BLaER1 treated with 17β-estradiol and CSF1 and Interleukin-3, amounts not matched to agents 10 nM and 100 nM (cell line): Measurements from ENCODE around the gene THSD7A.
A peak's percentile ranks its signal among the peaks of the same experiment; 100 is the strongest.

Source experiments
- H3K27ac ChIP-seq, 11 experiments: shearing (Covaris generic); formaldehyde crosslinking; 2 replicates each; pipeline ENCODE4 v1.8.1; 2022
- H3K27me3 ChIP-seq, 11 experiments: shearing (Covaris generic); formaldehyde crosslinking; 2 replicates each; pipeline ENCODE4 v1.8.1; 2022
- H3K36me3 ChIP-seq, 11 experiments: shearing (Covaris generic); formaldehyde crosslinking; 2 replicates each; pipeline ENCODE4 v1.8.1; 2022
- H3K4me1 ChIP-seq, 10 experiments: shearing (Covaris generic); formaldehyde crosslinking; 2 replicates each; pipeline ENCODE4 v1.8.1; 2022
- H3K4me2 ChIP-seq, 11 experiments: shearing (Covaris generic); formaldehyde crosslinking; 2 replicates each; pipeline ENCODE4 v1.8.1; 2022
- H3K4me3 ChIP-seq, 10 experiments: shearing (Covaris generic); formaldehyde crosslinking; 2 replicates each; pipeline ENCODE4 v1.8.1; 2022
- H3K9ac ChIP-seq, 11 experiments: shearing (Covaris generic); formaldehyde crosslinking; 2 replicates each; pipeline ENCODE4 v1.8.1; 2022
- H3K9me3 ChIP-seq, 11 experiments: shearing (Covaris generic); formaldehyde crosslinking; replicated peaks in 1 of 11; 2 replicates each; pipeline ENCODE4 v1.8.1; 2022
- H4K20me1 ChIP-seq, 11 experiments: shearing (Covaris generic); formaldehyde crosslinking; 2 replicates each; pipeline ENCODE4 v1.8.1; 2022
- Cebpa-rat ChIP-seq, 11 experiments: shearing (Covaris generic); IDR thresholded peaks; 2 replicates each; pipeline ENCODE4 v1.8.1; 2022

The THSD7A gene

GRCh38 chr7:11513460-11513859 is 318.5 kb downstream of the THSD7A start:
- Histone ChIP-seq H3K4me1 (no peaks in the 10 kb centered on the region), H3K9ac (no peak overlapping the region), H4K20me1 (no peaks in the 10 kb centered on the region), H3K9me3 (peaks cover 0 to 7% (median 0%) of the 10 kb centered on the region in 11 experiments; a peak in 5 of 22 replicates), H3K27me3 (no peaks in the 10 kb centered on the region), H3K36me3 (no peaks in the 10 kb centered on the region), H3K4me2 (no peak overlapping the region), H3K27ac (no peak overlapping the region), H3K4me3 (no peak overlapping the region)
- no peak for TF ChIP-seq Cebpa-rat (IDR thresholded peaks at IDR 0.05)

GRCh38 chr7:11507929-11508328 is 324.1 kb downstream of the THSD7A start:
- no peaks in the 10 kb centered on the region for H3K36me3 ChIP-seq
- H3K9me3 ChIP-seq = peaks cover 9 to 22% (median 14%) of the 10 kb centered on the region in 11 experiments
- no peak overlapping the region for H3K4me3 ChIP-seq
- peaks cover 0 to 17% (median 11%) of the 10 kb centered on the region in 10 experiments; a peak in 13 of 20 replicates for H3K4me1 ChIP-seq
- H3K27ac ChIP-seq = no peak overlapping the region
- H3K9ac ChIP-seq = no peak overlapping the region
- TF ChIP-seq Cebpa-rat (IDR thresholded peaks at IDR 0.05) = no peak
- H3K27me3 ChIP-seq = no peaks in the 10 kb centered on the region
- H3K4me2 ChIP-seq = no peak overlapping the region
- no peaks in the 10 kb centered on the region for H4K20me1 ChIP-seq

GRCh38 chr7:11506417-11506816 is 325.6 kb downstream of the THSD7A start:
- H3K27ac ChIP-seq = no peak overlapping the region
- H4K20me1 ChIP-seq = no peaks in the 10 kb centered on the region
- no peak overlapping the region for H3K9ac ChIP-seq
- no peaks in the 10 kb centered on the region for H3K36me3 ChIP-seq
- no peak for TF ChIP-seq Cebpa-rat (IDR thresholded peaks at IDR 0.05)
- peak overlapping the region in 7 of 11 experiments; percentile 30 to 64 (median 50); a peak in 10 of 22 replicates for H3K4me2 ChIP-seq
- peaks cover 19 to 31% (median 29%) of the 10 kb centered on the region in 11 experiments for H3K9me3 ChIP-seq
- H3K4me1 ChIP-seq = peaks cover 0 to 17% (median 11%) of the 10 kb centered on the region in 10 experiments; a peak in 13 of 20 replicates
- no peak overlapping the region for H3K4me3 ChIP-seq
- no peaks in the 10 kb centered on the region for H3K27me3 ChIP-seq

- H3K9me3 ChIP-seq = peaks cover 28 to 40% (median 38%) of the 10 kb centered on the region in 11 experiments
- H3K4me3 ChIP-seq = no peak overlapping the region
- H3K27me3 ChIP-seq = no peaks in the 10 kb centered on the region
- peaks cover 0 to 17% (median 11%) of the 10 kb centered on the region in 10 experiments; a peak in 13 of 20 replicates for H3K4me1 ChIP-seq
- H4K20me1 ChIP-seq = no peaks in the 10 kb centered on the region
- peak overlapping the region in 7 of 11 experiments; percentile 30 to 64 (median 50); a peak in 13 of 22 replicates for H3K4me2 ChIP-seq
- no peak overlapping the region for H3K27ac ChIP-seq
- H3K36me3 ChIP-seq = no peaks in the 10 kb centered on the region
- no peak for TF ChIP-seq Cebpa-rat (IDR thresholded peaks at IDR 0.05)
- H3K9ac ChIP-seq = no peak overlapping the region
Observed at GRCh38 chr7:11505471-11505985, 326.5 kb downstream of the THSD7A start.

- Histone ChIP-seq H3K4me3 (no peak overlapping the region; a peak in 1 of 20 replicates), H3K27me3 (no peaks in the 10 kb centered on the region), H3K27ac (peak overlapping the region; percentile 63 to 90 (median 73)), H4K20me1 (no peaks in the 10 kb centered on the region), H3K9ac (peak overlapping the region in 8 of 11 experiments; percentile 18 to 69 (median 56); a peak in 14 of 22 replicates), H3K4me1 (peaks cover 3 to 56% (median 18%) of the 10 kb centered on the region in 10 experiments; a peak in 15 of 20 replicates), H3K36me3 (peaks cover 0 to 3% (median 0%) of the 10 kb centered on the region in 11 experiments; a peak in 2 of 22 replicates), H3K4me2 (peak overlapping the region; percentile 0 to 82 (median 48); a peak in 19 of 22 replicates), H3K9me3 (peaks cover 6 to 33% (median 15%) of the 10 kb centered on the region in 11 experiments; a peak in 20 of 22 replicates)
- no peak for TF ChIP-seq Cebpa-rat (IDR thresholded peaks at IDR 0.05)
Observed at GRCh38 chr7:11492307-11492706, 339.7 kb downstream of the THSD7A start.

- no peak for TF ChIP-seq Cebpa-rat (IDR thresholded peaks at IDR 0.05)
Observed at GRCh38 chr7:11491811-11492210, 340.2 kb downstream of the THSD7A start.

GRCh38 chr7:11489280-11489679 is 342.7 kb downstream of the THSD7A start:
- peaks cover 0 to 3% (median 0%) of the 10 kb centered on the region in 11 experiments; a peak in 2 of 22 replicates for H3K36me3 ChIP-seq
- H4K20me1 ChIP-seq = no peaks in the 10 kb centered on the region
- no peak for TF ChIP-seq Cebpa-rat (IDR thresholded peaks at IDR 0.05)
- H3K4me2 ChIP-seq = peak overlapping the region in 4 of 11 experiments; percentile 3 to 51 (median 26); a peak in 5 of 22 replicates
- peak overlapping the region in 3 of 11 experiments; percentile 18 to 30 (median 27); a peak in 3 of 22 replicates for H3K27ac ChIP-seq
- H3K4me3 ChIP-seq = no peak overlapping the region
- H3K4me1 ChIP-seq = peaks cover 3 to 60% (median 18%) of the 10 kb centered on the region in 10 experiments; a peak in 15 of 20 replicates
- H3K9me3 ChIP-seq = peaks cover 6 to 19% (median 8%) of the 10 kb centered on the region in 11 experiments; a peak in 20 of 22 replicates
- no peak overlapping the region for H3K9ac ChIP-seq
- H3K27me3 ChIP-seq = no peaks in the 10 kb centered on the region

More at GRCh38 chr7:11491811-11492210, 340.2 kb downstream of the THSD7A start:
- H3K9ac ChIP-seq = peak overlapping the region in 7 of 11 experiments; percentile 16 to 69 (median 49); a peak in 12 of 22 replicates
- peak overlapping the region; percentile 43 to 90 (median 73); a peak in 21 of 22 replicates for H3K27ac ChIP-seq
- no peaks in the 10 kb centered on the region for H3K27me3 ChIP-seq
- H4K20me1 ChIP-seq = no peaks in the 10 kb centered on the region
- H3K9me3 ChIP-seq = peaks cover 6 to 30% (median 13%) of the 10 kb centered on the region in 11 experiments; a peak in 20 of 22 replicates
- H3K4me3 ChIP-seq = no peak overlapping the region; a peak in 1 of 20 replicates
- H3K36me3 ChIP-seq = peaks cover 0 to 3% (median 0%) of the 10 kb centered on the region in 11 experiments; a peak in 2 of 22 replicates
- peak overlapping the region; percentile 0 to 82 (median 48); a peak in 18 of 22 replicates for H3K4me2 ChIP-seq
- H3K4me1 ChIP-seq = peaks cover 3 to 56% (median 18%) of the 10 kb centered on the region in 10 experiments; a peak in 15 of 20 replicates

- Histone ChIP-seq H3K36me3 (peaks cover 0 to 3% (median 0%) of the 10 kb centered on the region in 11 experiments; a peak in 2 of 22 replicates), H3K27me3 (no peaks in the 10 kb centered on the region), H3K4me1 (peaks cover 0 to 41% (median 0%) of the 10 kb centered on the region in 10 experiments; a peak in 7 of 20 replicates), H3K4me3 (no peak overlapping the region), H3K9me3 (peaks cover 6 to 25% (median 8%) of the 10 kb centered on the region in 11 experiments; a peak in 20 of 22 replicates), H3K4me2 (no peak overlapping the region), H3K27ac (no peak overlapping the region), H4K20me1 (no peaks in the 10 kb centered on the region), H3K9ac (no peak overlapping the region)
- TF ChIP-seq Cebpa-rat (IDR thresholded peaks at IDR 0.05) = no peak
Observed at GRCh38 chr7:11486271-11486670, 345.7 kb downstream of the THSD7A start.

- H4K20me1 ChIP-seq = no peaks in the 10 kb centered on the region
- peaks cover 0 to 40% (median under 1%) of the 10 kb centered on the region in 10 experiments; a peak in 10 of 20 replicates for H3K4me1 ChIP-seq
- no peak overlapping the region for H3K27ac ChIP-seq
- no peaks in the 10 kb centered on the region for H3K27me3 ChIP-seq
- H3K9me3 ChIP-seq = peaks cover 6 to 22% (median 8%) of the 10 kb centered on the region in 11 experiments; a peak in 20 of 22 replicates
- no peak overlapping the region for H3K4me3 ChIP-seq
- TF ChIP-seq Cebpa-rat (IDR thresholded peaks at IDR 0.05) = no peak
- H3K9ac ChIP-seq = no peak overlapping the region
- peaks cover 0 to 3% (median 0%) of the 10 kb centered on the region in 11 experiments; a peak in 2 of 22 replicates for H3K36me3 ChIP-seq
- no peak overlapping the region for H3K4me2 ChIP-seq
Observed at GRCh38 chr7:11485636-11486035, 346.4 kb downstream of the THSD7A start.
